GM13977 (cell line): ENCODE data around the gene RNF26.
A peak's percentile ranks its signal among the peaks of the same experiment; 100 is the strongest.

Experiments used
- DNase-seq: peaks from one replicate; pipeline ENCODE4 v3.0.0; 2012; ENCODE audit warnings: low spot score
- CTCF ChIP-seq: IDR thresholded peaks from 2 replicates; pipeline ENCODE4 v1.5.1; 2012; ENCODE audit warnings: mild to moderate bottlenecking, control low read depth; ENCODE audit not compliant: insufficient read depth; ENCODE audit errors: extremely low read depth, missing control alignments
- in situ Hi-C: fragments of 300-500 bp; cut with MboI; formaldehyde crosslinking; loops from one replicate; pipeline ENCODE4 v1.12.0; 2022; ENCODE audit warnings: low sequenced_read_pairs, low pct_unique_long_range_greater_than_20kb, mixed read lengths, inconsistent platforms; ENCODE audit not compliant: unreplicated experiment

The RNF26 gene

GRCh38 chr11:119363081-119363850 is 28.9 kb downstream of the RNF26 start:
- in situ Hi-C loops: no loop called here
- TF ChIP-seq CTCF: no peak
- no peak for DNase-seq

GRCh38 chr11:119363851-119364590 is 29.7 kb downstream of the RNF26 start:
- TF ChIP-seq CTCF: no peak
- DNase-seq: peak; percentile 87
- in situ Hi-C loops: no loop called here

- TF ChIP-seq CTCF: no peak
- no peak for DNase-seq
- in situ Hi-C loops: no loop called here
Measured at GRCh38 chr11:119365071-119365591, 30.8 kb downstream of the RNF26 start.

- in situ Hi-C loops: no loop called here
- TF ChIP-seq CTCF: no peak
- DNase-seq: no peak
Measured at GRCh38 chr11:119366690-119367620, 32.6 kb downstream of the RNF26 start.

- in situ Hi-C loops: no loop called here
- TF ChIP-seq CTCF: no peak
- DNase-seq: no peak
Measured at GRCh38 chr11:119367661-119368120, 33.4 kb downstream of the RNF26 start.
